Peyer's patch (tissue), 4 donors: Measurements from ENCODE around the gene AHRR. TPM values are rescaled to one million over a fixed set of nuclear protein-coding genes. Genes with fewer than 3 reads are reported as not detected.
A peak's percentile ranks its signal among the peaks of the same experiment; 100 is the strongest.

Experiments used
- DNase-seq, 3 donors: peaks; one replicate each; pipeline ENCODE4 v3.0.0-alpha.2; 2017 to 2019
- H3K27ac ChIP-seq, 4 donors: fragments of 200-600 bp; sonication (generic); one replicate each; pipeline ENCODE4 v1.5.1; 2016 to 2019
- H3K27me3 ChIP-seq, 2 donors: fragments of 200-600 bp; sonication (generic); one replicate each; pipeline ENCODE4 v1.5.1; 2019
- H3K36me3 ChIP-seq, 3 donors: fragments of 200-600 bp; sonication (generic); one replicate each; pipeline ENCODE4 v1.5.1; 2016 to 2019
- H3K4me1 ChIP-seq, 4 donors: fragments of 200-600 bp; sonication (generic); one replicate each; pipeline ENCODE4 v1.5.1; 2016 to 2019
- H3K4me3 ChIP-seq, 4 donors: fragments of 200-600 bp; sonication (generic); 1 replicate in 3 of 4; 2 replicates in 1 of 4; pipeline ENCODE4 v1.5.1; 2016 to 2019; ENCODE audit warnings: mild to moderate bottlenecking in 1 of 4
- H3K9me3 ChIP-seq, 4 donors: fragments of 200-600 bp; sonication (generic); one replicate each; pipeline ENCODE4 v1.5.1; 2016 to 2019; ENCODE audit warnings: mild to moderate bottlenecking in 1 of 4
- POLR2A ChIP-seq, 2 donors: fragments of 450-650 bp; IDR thresholded peaks; one replicate each; pipeline ENCODE4 v1.5.1; 2017; ENCODE audit warnings: antibody characterized with exemption in 2 of 2, mild to moderate bottlenecking in 2 of 2, moderate library complexity in 2 of 2
- total RNA-seq, 4 donors: library from RNA; depleted of rRNA; stranded (reverse); fragments of >200 nt; gene quantifications; one replicate each; pipeline ENCODE4 v1.1.0, GENCODE V29; 2016
- TF ChIP-seq, protein P1 (sequence below), 6 experiments: fragments of 450-650 bp in 4 of 6; fragments of 200-600 bp in 2 of 6; sonication (generic) in 1 of 6; IDR thresholded peaks; one replicate each; pipeline ENCODE4 v1.5.1; 2017 to 2019; ENCODE audit warnings: antibody characterized with exemption in 6 of 6, mild to moderate bottlenecking in 3 of 6, moderate library complexity in 1 of 6

Gene AHRR
- total RNA-seq, 4 donors from 2014 or later = 1.6 to 28.1 (median 2.4) TPM

- DNase-seq = peak in 1 of 3 donors; percentile 7
- TF ChIP-seq POLR2A (IDR thresholded peaks at IDR 0.05) = no peak
- TF ChIP-seq, protein P1, sequence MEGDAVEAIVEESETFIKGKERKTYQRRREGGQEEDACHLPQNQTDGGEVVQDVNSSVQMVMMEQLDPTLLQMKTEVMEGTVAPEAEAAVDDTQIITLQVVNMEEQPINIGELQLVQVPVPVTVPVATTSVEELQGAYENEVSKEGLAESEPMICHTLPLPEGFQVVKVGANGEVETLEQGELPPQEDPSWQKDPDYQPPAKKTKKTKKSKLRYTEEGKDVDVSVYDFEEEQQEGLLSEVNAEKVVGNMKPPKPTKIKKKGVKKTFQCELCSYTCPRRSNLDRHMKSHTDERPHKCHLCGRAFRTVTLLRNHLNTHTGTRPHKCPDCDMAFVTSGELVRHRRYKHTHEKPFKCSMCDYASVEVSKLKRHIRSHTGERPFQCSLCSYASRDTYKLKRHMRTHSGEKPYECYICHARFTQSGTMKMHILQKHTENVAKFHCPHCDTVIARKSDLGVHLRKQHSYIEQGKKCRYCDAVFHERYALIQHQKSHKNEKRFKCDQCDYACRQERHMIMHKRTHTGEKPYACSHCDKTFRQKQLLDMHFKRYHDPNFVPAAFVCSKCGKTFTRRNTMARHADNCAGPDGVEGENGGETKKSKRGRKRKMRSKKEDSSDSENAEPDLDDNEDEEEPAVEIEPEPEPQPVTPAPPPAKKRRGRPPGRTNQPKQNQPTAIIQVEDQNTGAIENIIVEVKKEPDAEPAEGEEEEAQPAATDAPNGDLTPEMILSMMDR (IDR thresholded peaks at IDR 0.05) = no peak
- Histone ChIP-seq H3K4me1 (peaks cover 3 to 12% (median 10%) of the 10 kb centered on the region in 4 donors), H3K27me3 (no peaks in the 10 kb centered on the region), H3K36me3 (no peaks in the 10 kb centered on the region), H3K9me3 (no peaks in the 10 kb centered on the region), H3K4me3 (no peak overlapping the region), H3K27ac (no peak overlapping the region)
Measured at GRCh38 chr5:403995-404394, 82.5 kb downstream of the AHRR start.

- Histone ChIP-seq H3K4me3 (no peak overlapping the region), H3K9me3 (no peaks in the 10 kb centered on the region), H3K27ac (no peak overlapping the region), H3K4me1 (peaks cover 0 to 8% (median 3%) of the 10 kb centered on the region in 4 donors), H3K36me3 (no peaks in the 10 kb centered on the region), H3K27me3 (no peaks in the 10 kb centered on the region)
- peak in 1 of 3 donors; percentile 13 for DNase-seq
- TF ChIP-seq, protein P1 (IDR thresholded peaks at IDR 0.05) = no peak
- no peak for TF ChIP-seq POLR2A (IDR thresholded peaks at IDR 0.05)
Measured at GRCh38 chr5:404666-405241, 83.2 kb downstream of the AHRR start.

DNA sequence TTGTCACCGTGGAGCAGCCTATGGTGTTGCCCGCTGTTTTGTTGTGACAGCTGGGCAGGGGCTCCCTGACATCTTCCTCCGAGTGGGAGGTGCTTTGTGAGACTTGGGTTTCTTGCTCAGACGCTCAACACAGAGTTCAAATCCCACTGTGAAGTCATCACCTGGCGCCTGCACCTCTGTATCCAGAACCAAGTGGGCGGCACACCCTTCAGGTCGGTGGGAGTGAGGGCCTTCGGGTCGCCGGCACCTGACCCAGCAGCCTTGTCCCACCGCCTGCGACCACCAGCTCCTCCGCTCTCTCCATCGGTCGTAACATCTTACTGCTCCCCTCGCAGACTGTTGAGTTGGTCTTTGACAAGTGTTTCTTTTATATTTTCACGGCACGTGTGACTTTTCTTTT is 83.9 kb downstream of the AHRR start:
- H3K4me1 ChIP-seq = peaks cover 0 to 1% (median 0%) of the 10 kb centered on the region in 4 donors
- TF ChIP-seq, protein P1 (IDR thresholded peaks at IDR 0.05) = no peak
- no peak for TF ChIP-seq POLR2A (IDR thresholded peaks at IDR 0.05)
- peak in 1 of 3 donors; percentile 7 for DNase-seq
- no peaks in the 10 kb centered on the region for H3K9me3 ChIP-seq
- H3K4me3 ChIP-seq = no peak overlapping the region
- no peaks in the 10 kb centered on the region for H3K27me3 ChIP-seq
- no peaks in the 10 kb centered on the region for H3K36me3 ChIP-seq
- H3K27ac ChIP-seq = no peak overlapping the region

DNA sequence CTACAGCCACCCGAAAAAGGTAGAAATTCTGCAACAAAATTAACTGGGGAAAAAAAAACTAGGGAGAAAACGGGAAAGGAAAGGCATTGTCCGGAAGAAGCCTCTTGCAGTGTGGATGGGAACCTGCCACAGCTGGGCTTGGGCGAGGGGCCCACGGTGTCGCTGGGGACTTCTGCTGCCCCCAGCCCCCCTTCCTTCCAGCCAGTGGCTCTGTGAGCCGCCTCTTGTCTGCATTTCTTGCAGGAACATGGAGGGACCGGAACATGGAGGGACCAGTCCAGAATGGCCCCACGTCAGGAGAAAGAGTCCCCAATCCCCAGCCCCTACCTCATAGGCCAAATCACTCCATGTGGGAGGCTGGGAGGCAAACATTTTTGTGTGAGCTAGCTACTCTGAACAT is 84.5 kb downstream of the AHRR start:
- TF ChIP-seq POLR2A (IDR thresholded peaks at IDR 0.05) = no peak
- TF ChIP-seq, protein P1 (IDR thresholded peaks at IDR 0.05) = no peak
- no peaks in the 10 kb centered on the region for H3K9me3 ChIP-seq
- DNase-seq = peak in 1 of 3 donors; percentile 1
- no peaks in the 10 kb centered on the region for H3K4me1 ChIP-seq
- H3K27ac ChIP-seq = no peak overlapping the region
- H3K4me3 ChIP-seq = no peak overlapping the region
- H3K27me3 ChIP-seq = no peaks in the 10 kb centered on the region
- no peaks in the 10 kb centered on the region for H3K36me3 ChIP-seq

DNA sequence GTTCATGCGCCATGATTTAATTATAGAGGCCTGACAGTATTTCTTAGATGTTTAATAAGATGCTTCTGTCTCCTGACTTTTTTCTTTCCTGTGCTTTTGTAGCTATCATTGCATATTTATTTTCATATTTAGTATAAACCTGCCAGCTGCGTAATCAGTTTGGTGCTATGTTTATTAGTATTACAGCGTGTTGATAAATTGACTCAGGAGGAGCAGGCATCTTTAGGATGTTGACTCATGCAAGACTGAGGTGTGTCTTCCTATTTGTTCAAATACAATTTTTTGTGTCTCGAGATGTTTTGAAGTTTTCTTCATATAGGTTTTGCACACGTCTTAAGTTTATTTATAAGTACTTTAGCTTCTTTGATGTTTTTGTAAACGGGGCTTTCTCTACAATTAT is 85.5 kb downstream of the AHRR start:
- Histone ChIP-seq H3K4me3 (no peak overlapping the region), H3K36me3 (no peaks in the 10 kb centered on the region), H3K27ac (no peak overlapping the region), H3K9me3 (no peaks in the 10 kb centered on the region), H3K27me3 (no peaks in the 10 kb centered on the region), H3K4me1 (no peaks in the 10 kb centered on the region)
- TF ChIP-seq, protein P1 (IDR thresholded peaks at IDR 0.05) = no peak
- TF ChIP-seq POLR2A (IDR thresholded peaks at IDR 0.05) = no peak
- DNase-seq = no peak
